K562 (cell line): ENCODE data around the gene ABR.

Source experiments
- CREB3L1 ChIP-seq: fragments of 450-650 bp; IDR thresholded peaks from 2 replicates; pipeline ENCODE4 v1.6.1; 2014; ENCODE audit warnings: low read depth, mild to moderate bottlenecking, moderate library complexity, borderline replicate concordance
- CTCF ChIP-seq, 3 experiments: IDR thresholded peaks in 2 of 3; conservative IDR thresholded peaks in 1 of 3; 2 replicates each; pipeline ENCODE4 v1.5.1; 2011 to 2012; ENCODE audit warnings: low read length in 3 of 3, mild to moderate bottlenecking in 3 of 3, control low read depth in 2 of 3, improper control_type of control experiment in 1 of 3, inconsistent platforms in 1 of 3, low read depth in 1 of 3, mixed read lengths in 1 of 3, moderate library complexity in 1 of 3; ENCODE audit not compliant: insufficient read depth in 2 of 3
- EZH2 ChIP-seq: IDR thresholded peaks from 2 replicates; pipeline ENCODE4 v1.6.1; 2012; ENCODE audit warnings: low read depth, mild to moderate bottlenecking, inconsistent platforms, low read length, borderline replicate concordance
- FOSL1 ChIP-seq: fragments of 200-800 bp; sonication (Bioruptor generic); conservative IDR thresholded peaks from 2 replicates; pipeline ENCODE4 v1.6.1; 2016; ENCODE audit warnings: missing genetic modification characterization, missing compliant biosample characterization
- FOXP1 ChIP-seq: sonication (generic); formaldehyde crosslinking; IDR thresholded peaks from 2 replicates; pipeline ENCODE4 v1.8.0; 2022; ENCODE audit warnings: mild to moderate bottlenecking, missing genetic modification reagents
- JUNB ChIP-seq: fragments of 450-650 bp; formaldehyde crosslinking; conservative IDR thresholded peaks from 2 replicates; pipeline ENCODE4 v1.4.0; 2020; ENCODE audit warnings: mild to moderate bottlenecking
- KAT7 ChIP-seq: sonication (generic); formaldehyde crosslinking; IDR thresholded peaks from 2 replicates; pipeline ENCODE4 v1.8.0; 2022; ENCODE audit warnings: missing genetic modification reagents, mild to moderate bottlenecking, borderline replicate concordance
- MAX ChIP-seq: sonication (generic); formaldehyde crosslinking; IDR thresholded peaks from 2 replicates; pipeline ENCODE4 v1.9.0; 2022; ENCODE audit warnings: mild to moderate bottlenecking, missing genetic modification reagents
- MED1 ChIP-seq: sonication (generic); formaldehyde crosslinking; IDR thresholded peaks from 2 replicates; pipeline ENCODE4 v1.8.1; 2023; ENCODE audit warnings: missing genetic modification reagents, borderline replicate concordance
- RNF219 ChIP-seq: fragments of 250-450 bp; sonication (Bioruptor Pico); IDR thresholded peaks from 2 replicates; pipeline ENCODE4 v1.5.0; 2022; ENCODE audit warnings: mild to moderate bottlenecking
- YBX1 ChIP-seq: fragments of 450-650 bp; IDR thresholded peaks from 2 replicates; pipeline ENCODE4 v1.7.1; 2016; ENCODE audit warnings: mild to moderate bottlenecking
- ZNF217 ChIP-seq: sonication (generic); formaldehyde crosslinking; IDR thresholded peaks from 2 replicates; pipeline ENCODE4 v1.8.0; 2022; ENCODE audit warnings: mild to moderate bottlenecking, missing genetic modification reagents
- ZNF263 ChIP-seq: sonication (generic); formaldehyde crosslinking; IDR thresholded peaks from 2 replicates; pipeline ENCODE4 v1.8.0; 2022; ENCODE audit warnings: mild to moderate bottlenecking, missing genetic modification reagents, borderline replicate concordance
- ZNF431 ChIP-seq: sonication (generic); formaldehyde crosslinking; IDR thresholded peaks from 2 replicates; pipeline ENCODE4 v1.8.0; 2022; ENCODE audit warnings: mild to moderate bottlenecking, missing genetic modification reagents

- TF ChIP-seq CTCF (IDR thresholded peaks at IDR 0.05 in 2 of 3, conservative IDR thresholded peaks at IDR 0.05 in 1 of 3; ENCODE audit: insufficient read depth in 2 of 3, low read depth in 1 of 3, low read length in 3 of 3) (no peak), MED1 (CRISPR knock-in tag) (no peak), FOXP1 (CRISPR knock-in tag) (no peak), ZNF431 (CRISPR knock-in tag) (no peak), EZH2 (no peak), FOSL1 (tag) (no peak), ZNF217 (CRISPR knock-in tag) (no peak), MAX (CRISPR knock-in tag) (no peak), ZNF263 (no peak), JUNB (CRISPR knock-in tag) (no peak), RNF219 (CRISPR knock-in tag) (no peak), KAT7 (no peak), YBX1 (no peak), CREB3L1 (no peak)
These were observed 52.8 kb downstream of the ABR start for GRCh38 chr17:1126801-1127550.
